HFFc6 (cell line): ENCODE data around the gene GRAMD1B. TPM values are rescaled to one million over a fixed set of nuclear protein-coding genes. Genes with fewer than 3 reads are reported as not detected.

Experiments used
- DNase-seq: peaks from one replicate; pipeline ENCODE4 v3.0.0-alpha.2; 2018
- H3K27ac Mint-ChIP-seq: 2 replicates; pipeline ENCODE4 v1.8.0; 2020; ENCODE audit warnings: mild to moderate bottlenecking, mixed read lengths
- H3K27me3 Mint-ChIP-seq: 2 replicates; pipeline ENCODE4 v1.8.0; 2021; ENCODE audit warnings: mild to moderate bottlenecking, moderate library complexity, mixed read lengths; ENCODE audit not compliant: insufficient read depth
- H3K36me3 Mint-ChIP-seq: 2 replicates; pipeline ENCODE4 v1.8.0; 2021; ENCODE audit warnings: low read depth, mixed read lengths
- H3K4me1 Mint-ChIP-seq: 2 replicates; pipeline ENCODE4 v1.8.0; 2020; ENCODE audit warnings: low read depth, mixed read lengths
- H3K4me3 Mint-ChIP-seq: 2 replicates; pipeline ENCODE4 v1.8.0; 2020; ENCODE audit warnings: mild to moderate bottlenecking, moderate library complexity, mixed read lengths
- H3K9me3 Mint-ChIP-seq: 2 replicates; pipeline ENCODE4 v1.8.0; 2020; ENCODE audit warnings: mild to moderate bottlenecking, mixed read lengths
- total RNA-seq, 6 experiments: library from RNA; stranded (reverse); fragmentation: NEBNext Ultra II Directional; extraction: Animal tissue kit (Norgen Biotek cat#: 25700); gene quantifications; 2 replicates in 1 of 6; 3 replicates in 5 of 6; pipeline ENCODE4 v1.2.3, GENCODE V29; 2021
- TF ChIP-seq, protein P1 (sequence below): fragments of 200-600 bp; sonication (generic); IDR thresholded peaks from 2 replicates; pipeline ENCODE4 v1.5.0; 2021; ENCODE audit warnings: antibody characterized with exemption, mild to moderate bottlenecking

GRAMD1B gene
- total RNA-seq, 6 experiments from 2014 or later, result 46.1 to 54.5 (median 51.3) TPM

- peaks cover 44% of the 10 kb centered on the region for H3K4me1 Mint-ChIP-seq
- no peak overlapping the region for H3K27ac Mint-ChIP-seq
- peaks cover 8% of the 10 kb centered on the region for H3K27me3 Mint-ChIP-seq
- H3K9me3 Mint-ChIP-seq, result no peaks in the 10 kb centered on the region
- H3K36me3 Mint-ChIP-seq, result no peaks in the 10 kb centered on the region
- DNase-seq, result no peak
- no peak overlapping the region for H3K4me3 Mint-ChIP-seq
- TF ChIP-seq, protein P1, sequence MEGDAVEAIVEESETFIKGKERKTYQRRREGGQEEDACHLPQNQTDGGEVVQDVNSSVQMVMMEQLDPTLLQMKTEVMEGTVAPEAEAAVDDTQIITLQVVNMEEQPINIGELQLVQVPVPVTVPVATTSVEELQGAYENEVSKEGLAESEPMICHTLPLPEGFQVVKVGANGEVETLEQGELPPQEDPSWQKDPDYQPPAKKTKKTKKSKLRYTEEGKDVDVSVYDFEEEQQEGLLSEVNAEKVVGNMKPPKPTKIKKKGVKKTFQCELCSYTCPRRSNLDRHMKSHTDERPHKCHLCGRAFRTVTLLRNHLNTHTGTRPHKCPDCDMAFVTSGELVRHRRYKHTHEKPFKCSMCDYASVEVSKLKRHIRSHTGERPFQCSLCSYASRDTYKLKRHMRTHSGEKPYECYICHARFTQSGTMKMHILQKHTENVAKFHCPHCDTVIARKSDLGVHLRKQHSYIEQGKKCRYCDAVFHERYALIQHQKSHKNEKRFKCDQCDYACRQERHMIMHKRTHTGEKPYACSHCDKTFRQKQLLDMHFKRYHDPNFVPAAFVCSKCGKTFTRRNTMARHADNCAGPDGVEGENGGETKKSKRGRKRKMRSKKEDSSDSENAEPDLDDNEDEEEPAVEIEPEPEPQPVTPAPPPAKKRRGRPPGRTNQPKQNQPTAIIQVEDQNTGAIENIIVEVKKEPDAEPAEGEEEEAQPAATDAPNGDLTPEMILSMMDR, result no peak
Measured at GRCh38 chr11:123573286-123573685, 143.2 kb downstream of the GRAMD1B start.

DNA sequence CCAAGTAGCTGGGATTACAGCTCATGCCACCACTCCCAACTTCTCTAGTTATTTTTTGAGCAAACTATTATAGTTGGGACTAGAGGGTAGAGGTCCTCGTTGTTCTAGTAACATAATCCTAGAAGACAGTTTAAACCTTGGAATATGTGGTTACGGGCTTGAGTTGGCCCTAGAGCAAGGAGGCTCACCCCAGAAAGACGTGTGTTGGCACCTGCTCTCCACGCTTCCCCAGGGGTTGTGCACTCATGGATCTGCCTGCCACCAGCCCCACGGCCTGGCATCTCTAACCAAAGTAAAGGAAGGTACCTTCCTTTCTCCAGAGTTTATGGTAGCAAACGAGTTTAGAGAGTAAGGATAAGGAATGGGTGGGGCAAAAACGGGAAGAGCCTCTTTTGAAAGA, 145.4 kb downstream of the GRAMD1B start:
- no peak for DNase-seq
- H3K27me3 Mint-ChIP-seq, result peaks cover 11% of the 10 kb centered on the region
- no peak overlapping the region for H3K27ac Mint-ChIP-seq
- peaks cover 47% of the 10 kb centered on the region for H3K4me1 Mint-ChIP-seq
- no peak overlapping the region for H3K4me3 Mint-ChIP-seq
- H3K36me3 Mint-ChIP-seq, result no peaks in the 10 kb centered on the region
- TF ChIP-seq, protein P1, result no peak
- no peaks in the 10 kb centered on the region for H3K9me3 Mint-ChIP-seq

DNA sequence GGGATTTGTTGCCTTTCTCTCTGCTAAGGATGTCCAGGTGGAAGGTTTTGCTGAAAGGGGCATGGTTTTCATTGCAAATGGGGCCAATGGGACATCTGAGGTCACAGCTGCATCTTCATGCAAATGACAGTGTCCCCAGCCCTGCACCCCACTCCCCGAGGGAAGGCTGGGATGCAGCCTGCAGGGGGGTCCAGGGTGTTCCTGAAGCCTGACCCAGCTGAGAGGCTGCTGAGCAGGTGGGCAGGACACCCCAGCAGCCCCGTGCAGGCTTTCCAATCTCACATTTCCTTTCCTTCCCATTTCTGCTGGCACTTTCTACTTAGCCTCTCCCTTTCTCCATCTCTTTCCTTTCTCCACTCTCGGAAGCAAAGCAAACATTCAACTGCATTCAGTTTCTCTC, 146.0 kb downstream of the GRAMD1B start:
- Mint-ChIP-seq H3K36me3 (no peaks in the 10 kb centered on the region), H3K9me3 (no peaks in the 10 kb centered on the region), H3K4me3 (no peak overlapping the region), H3K4me1 (peaks cover 48% of the 10 kb centered on the region), H3K27me3 (peaks cover 9% of the 10 kb centered on the region), H3K27ac (peak overlapping the region; percentile 32; the same call in 1 of the 2 replicates)
- TF ChIP-seq, protein P1, result no peak
- DNase-seq, result no peak

GRCh38 chr11:123576501-123576900, 146.4 kb downstream of the GRAMD1B start:
- peaks cover 48% of the 10 kb centered on the region for H3K4me1 Mint-ChIP-seq
- H3K36me3 Mint-ChIP-seq, result no peaks in the 10 kb centered on the region
- H3K9me3 Mint-ChIP-seq, result no peaks in the 10 kb centered on the region
- peak overlapping the region; percentile 32; the same call in 1 of the 2 replicates for H3K27ac Mint-ChIP-seq
- TF ChIP-seq, protein P1, result no peak
- DNase-seq, result no peak
- H3K4me3 Mint-ChIP-seq, result no peak overlapping the region
- H3K27me3 Mint-ChIP-seq, result peaks cover 8% of the 10 kb centered on the region

DNA sequence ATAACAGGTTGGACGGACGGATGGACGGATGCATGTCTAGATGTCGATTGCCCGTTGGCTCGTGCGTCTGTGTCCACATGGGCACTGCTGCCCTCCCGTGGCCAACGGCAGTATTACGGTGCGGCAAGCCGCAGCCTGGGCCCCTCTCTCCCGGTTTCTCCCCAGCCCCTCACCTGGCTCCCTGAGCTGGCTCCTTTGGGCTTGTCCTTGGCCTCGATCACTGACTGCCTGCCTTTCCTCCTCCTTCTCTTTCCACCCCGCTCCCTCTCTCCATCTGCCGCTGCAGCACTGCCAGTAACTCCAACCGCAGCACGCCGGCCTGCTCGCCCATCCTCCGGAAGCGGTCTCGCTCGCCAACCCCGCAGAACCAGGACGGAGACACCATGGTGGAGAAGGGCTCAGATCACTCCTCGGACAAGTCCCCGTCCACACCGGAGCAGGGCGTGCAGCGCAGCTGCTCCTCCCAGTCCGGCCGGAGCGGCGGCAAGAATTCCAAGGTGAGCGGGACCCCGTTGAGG, 147.1 kb downstream of the GRAMD1B start:
- peak; percentile 33 for DNase-seq
- Mint-ChIP-seq H3K27me3 (peaks cover 6% of the 10 kb centered on the region), H3K4me1 (peaks cover 43% of the 10 kb centered on the region), H3K36me3 (no peaks in the 10 kb centered on the region), H3K4me3 (peak overlapping the region; percentile 22; the same call in 1 of the 2 replicates), H3K27ac (no peak overlapping the region), H3K9me3 (no peaks in the 10 kb centered on the region)
- TF ChIP-seq, protein P1, result peak; percentile 95
